ENCODE data around the gene KCNH6. TPM values are rescaled to one million over a fixed set of nuclear protein-coding genes. Genes with fewer than 3 reads are reported as not detected.

Gene KCNH6
- total and polyA plus RNA-seq, 9 of the 15 experiments (the other 6 are each of a cell fraction or from before 2014, with no cell fraction given): not detected

GRCh38 chr17:63549946-63550816, 27.0 kb downstream of the KCNH6 start, which contains the start of gene DCAF7 (continued):
- TF ChIP-seq ZC3H8 (IDR thresholded peaks at IDR 0.05) (no peak), HDGF (IDR thresholded peaks at IDR 0.05) (no peak), ZBTB12 (CRISPR knock-in tag; IDR thresholded peaks at IDR 0.05) (0 out of 2 replicates have a peak, but pooled peaks have one; percentile 12), GATAD2A (IDR thresholded peaks at IDR 0.05) (no peak), ETS1 (conservative IDR thresholded peaks at IDR 0.05; ENCODE audit: control insufficient read depth, low read depth, low read length) (peak; percentile 31; the same call in 1 of the 2 replicates), AFF4 (CRISPR knock-in tag; IDR thresholded peaks at IDR 0.05) (peak; percentile 78; the same call in 1 of the 2 replicates), CBFB (CRISPR knock-in tag; IDR thresholded peaks at IDR 0.05) (peak; percentile 87; the same call in 1 of the 2 replicates), ETV6 (IDR thresholded peaks at IDR 0.05; ENCODE audit: borderline replicate concordance in 1 of 2, low read depth in 2 of 2, low read length in 1 of 2) (no peak), ETV6 (CRISPR knock-in tag; IDR thresholded peaks at IDR 0.05; ENCODE audit: borderline replicate concordance) (no peak), TEAD4 (IDR thresholded peaks at IDR 0.05; ENCODE audit: low read length) (no peak), TEAD4 (CRISPR knock-in tag; IDR thresholded peaks at IDR 0.05; ENCODE audit: borderline replicate concordance) (no peak), ELF1 (tag; IDR thresholded peaks at IDR 0.05) (peak; percentile 95), ZNF239 (CRISPR knock-in tag; IDR thresholded peaks at IDR 0.05) (no peak), MBD2 (IDR thresholded peaks at IDR 0.05; ENCODE audit: borderline replicate concordance, low read depth) (peak; percentile 99), KDM4B (IDR thresholded peaks at IDR 0.05; ENCODE audit: borderline replicate concordance in 2 of 2, low read depth in 1 of 2) (peak in 1 of 2 experiments; percentile 37; a peak in 2 of 4 replicates), HDAC3 (IDR thresholded peaks at IDR 0.05; ENCODE audit: borderline replicate concordance, partially characterized antibody) (no peak), MIER1 (IDR thresholded peaks at IDR 0.05; ENCODE audit: low read depth) (no peak), KDM2B (CRISPR knock-in tag; IDR thresholded peaks at IDR 0.05) (no peak), POLR2B (IDR thresholded peaks at IDR 0.05; ENCODE audit: low read depth, partially characterized antibody) (peak; percentile 67), NCOA6 (IDR thresholded peaks at IDR 0.05) (no peak), FUS (optimal IDR thresholded peaks at IDR 0.05; ENCODE audit: low read depth, low read length) (no peak), BDP1 (IDR thresholded peaks at IDR 0.05; ENCODE audit: insufficient read depth, insufficient read length) (no peak), NCOR1 (IDR thresholded peaks at IDR 0.05) (no peak), MCM7 (IDR thresholded peaks at IDR 0.05) (no peak)
